ENCODE data around the gene ALDH9A1.

- TF ChIP-seq CTCF (IDR thresholded peaks at IDR 0.05) (no peak), POLR2A (IDR thresholded peaks at IDR 0.05) (no peak), EP300 (IDR thresholded peaks at IDR 0.05) (no peak)
These were observed 345 bp upstream of the ALDH9A1 start for GRCh38 chr1:165698761-165699052.
